Gastroesophageal sphincter (tissue), 3 donors: ENCODE data around the gene KLHL5.

ENCODE experiments used
- EP300 ChIP-seq: sonication (generic); formaldehyde crosslinking; IDR thresholded peaks from one replicate; pipeline ENCODE4 v1.6.1; 2017; ENCODE audit warnings: antibody characterized with exemption, mild to moderate bottlenecking
- POLR2A ChIP-seq, 2 donors: fragments of 450-650 bp; IDR thresholded peaks; one replicate each; pipeline ENCODE4 v1.6.1; 2017; ENCODE audit warnings: antibody characterized with exemption in 2 of 2, mild to moderate bottlenecking in 2 of 2, moderate library complexity in 1 of 2
- TF ChIP-seq, protein P1 (sequence below), 4 experiments: fragments of 200-600 bp in 2 of 4; fragments of 450-650 bp in 2 of 4; sonication (generic) in 1 of 4; IDR thresholded peaks; one replicate each; pipeline ENCODE4 v1.5.1; 2017 to 2019; ENCODE audit warnings: antibody characterized with exemption in 4 of 4, mild to moderate bottlenecking in 2 of 4, moderate library complexity in 2 of 4

DNA sequence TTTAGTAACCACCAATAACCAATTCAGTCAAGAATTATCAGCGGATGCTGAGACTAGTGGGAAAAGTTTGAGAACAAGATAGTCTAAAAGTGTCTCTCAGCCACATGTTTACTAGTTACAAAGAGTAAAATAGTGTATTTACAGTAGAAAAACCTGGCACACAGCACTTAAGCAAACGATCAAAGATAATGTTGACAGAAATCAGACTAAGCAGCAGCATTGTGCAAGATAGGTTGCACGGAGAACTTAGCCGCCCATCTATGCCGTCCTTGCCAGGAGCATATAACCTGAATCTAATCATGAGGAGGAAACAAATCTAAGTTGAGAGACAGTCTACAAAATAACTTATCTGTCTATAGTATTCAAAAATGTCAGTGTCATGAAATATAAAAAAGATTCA, 35.3 kb downstream of the KLHL5 start:
- TF ChIP-seq, protein P1, sequence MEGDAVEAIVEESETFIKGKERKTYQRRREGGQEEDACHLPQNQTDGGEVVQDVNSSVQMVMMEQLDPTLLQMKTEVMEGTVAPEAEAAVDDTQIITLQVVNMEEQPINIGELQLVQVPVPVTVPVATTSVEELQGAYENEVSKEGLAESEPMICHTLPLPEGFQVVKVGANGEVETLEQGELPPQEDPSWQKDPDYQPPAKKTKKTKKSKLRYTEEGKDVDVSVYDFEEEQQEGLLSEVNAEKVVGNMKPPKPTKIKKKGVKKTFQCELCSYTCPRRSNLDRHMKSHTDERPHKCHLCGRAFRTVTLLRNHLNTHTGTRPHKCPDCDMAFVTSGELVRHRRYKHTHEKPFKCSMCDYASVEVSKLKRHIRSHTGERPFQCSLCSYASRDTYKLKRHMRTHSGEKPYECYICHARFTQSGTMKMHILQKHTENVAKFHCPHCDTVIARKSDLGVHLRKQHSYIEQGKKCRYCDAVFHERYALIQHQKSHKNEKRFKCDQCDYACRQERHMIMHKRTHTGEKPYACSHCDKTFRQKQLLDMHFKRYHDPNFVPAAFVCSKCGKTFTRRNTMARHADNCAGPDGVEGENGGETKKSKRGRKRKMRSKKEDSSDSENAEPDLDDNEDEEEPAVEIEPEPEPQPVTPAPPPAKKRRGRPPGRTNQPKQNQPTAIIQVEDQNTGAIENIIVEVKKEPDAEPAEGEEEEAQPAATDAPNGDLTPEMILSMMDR (IDR thresholded peaks at IDR 0.05), result no peak
- TF ChIP-seq POLR2A (IDR thresholded peaks at IDR 0.05), result no peak
- no peak for TF ChIP-seq EP300
